ENCODE data around the gene MGAM2. TPM values are rescaled to one million over a fixed set of nuclear protein-coding genes. Genes with fewer than 3 reads are reported as not detected.

Gene MGAM2
- total RNA-seq, 1 experiment from 2014 or later = 0.10 TPM

GRCh38 chr7:142196066-142196840, 84.7 kb downstream of the MGAM2 start:
- BruUV-seq (replicated peaks) = no TSS peak
- intact Hi-C loops (cut with micrococcal nuclease; ENCODE audit: unreplicated experiment) = no loop called here
- POLR2A ChIA-PET = no interaction called here
- no peaks in the 10 kb centered on the region for H3K36me3 ChIP-seq (ENCODE audit: control insufficient read depth, insufficient read depth, low read length)
- H3K27me3 ChIP-seq (ENCODE audit: control insufficient read depth, insufficient read depth, low read length) = no peaks in the 10 kb centered on the region
- H3K27ac ChIP-seq (ENCODE audit: low read length) = no peak overlapping the region
- H3K4me1 ChIP-seq (ENCODE audit: control insufficient read depth, insufficient read depth, low read length) = no peaks in the 10 kb centered on the region
- DNase-seq (ENCODE audit: low read depth, low spot score) (no peak), ATAC-seq (no peak)
- CTCF ChIA-PET = no interaction called here
- no peak overlapping the region for H3K4me3 ChIP-seq (ENCODE audit: low read depth in 2 of 2, low read length in 2 of 2)
- in situ Hi-C loops (cut with HindIII; ENCODE audit: low pct_unique_long_range_greater_than_20kb, low sequenced_read_pairs) = no loop called here
- TF ChIP-seq CTCF (IDR thresholded peaks at IDR 0.05) = no peak
- no peaks in the 10 kb centered on the region for H3K9me3 ChIP-seq (ENCODE audit: control insufficient read depth, insufficient read depth, low read depth, low read length)

- in situ Hi-C loops (cut with HindIII; ENCODE audit: low pct_unique_long_range_greater_than_20kb, low sequenced_read_pairs) (no loop called here), intact Hi-C loops (cut with micrococcal nuclease; ENCODE audit: unreplicated experiment) (no loop called here)
- Histone ChIP-seq H3K27ac (ENCODE audit: low read length) (no peak overlapping the region), H3K27me3 (ENCODE audit: control insufficient read depth, insufficient read depth, low read length) (no peaks in the 10 kb centered on the region), H3K4me1 (ENCODE audit: control insufficient read depth, insufficient read depth, low read length) (no peaks in the 10 kb centered on the region), H3K9me3 (ENCODE audit: control insufficient read depth, insufficient read depth, low read depth, low read length) (no peaks in the 10 kb centered on the region), H3K4me3 (ENCODE audit: low read depth in 2 of 2, low read length in 2 of 2) (no peak overlapping the region), H3K36me3 (ENCODE audit: control insufficient read depth, insufficient read depth, low read length) (no peaks in the 10 kb centered on the region)
- TF ChIP-seq POLR2AphosphoS5 (IDR thresholded peaks at IDR 0.05; ENCODE audit: low read depth, low read length) (no peak), TCF7L2 (IDR thresholded peaks at IDR 0.05; ENCODE audit: low read depth, low read length) (no peak), CTCF (IDR thresholded peaks at IDR 0.05) (no peak), REST (IDR thresholded peaks at IDR 0.05; ENCODE audit: insufficient read depth in 1 of 2, low read depth in 2 of 2, low read length in 1 of 2) (no peak), SIN3A (IDR thresholded peaks at IDR 0.05; ENCODE audit: borderline replicate concordance, insufficient read depth, low read depth, low read length) (no peak)
- BruUV-seq (replicated peaks) = no TSS peak
- POLR2A ChIA-PET = no interaction called here
- DNase-seq (ENCODE audit: low read depth, low spot score) (no peak), ATAC-seq (no peak)
- CTCF ChIA-PET = no interaction called here
Observed at GRCh38 chr7:142200206-142200605, 88.7 kb downstream of the MGAM2 start.

Measured in Panc1 (cell line).